ENCODE results near the gene ASTN2.

DNA sequence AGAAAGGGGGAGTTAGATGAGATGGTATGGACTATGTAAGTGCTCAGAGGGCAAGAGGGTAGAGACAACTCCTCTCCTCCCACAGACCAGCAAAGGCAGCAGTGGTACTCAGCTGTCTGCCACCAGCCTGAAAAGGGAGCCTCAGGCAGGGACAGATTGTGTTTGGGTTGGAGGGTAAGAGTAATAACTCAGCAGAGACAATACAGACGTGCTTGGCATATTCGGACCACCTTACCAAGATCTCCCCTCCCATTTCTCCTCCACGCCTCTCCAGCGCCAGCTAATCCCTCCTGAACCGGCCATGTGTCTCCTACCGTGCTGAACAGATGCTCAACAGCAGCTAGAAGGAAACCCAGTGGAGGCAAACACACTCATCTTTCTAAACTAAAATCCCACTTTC lies 180.8 kb downstream of the ASTN2 start:
- TF ChIP-seq GATA2 (IDR thresholded peaks at IDR 0.05; ENCODE audit: low read depth, low read length) (no peak), GATA3 (IDR thresholded peaks at IDR 0.05; ENCODE audit: low read depth, low read length) (no peak)

Data from SH-SY5Y (cell line).